Common myeloid progenitor, CD34-positive (primary cell): Measurements from ENCODE around the gene RBMS1.
"Not testable (repeated sequence)": the region's sequence is repeated elsewhere in the genome, so short reads cannot be mapped to it uniquely, and the experiment has no call there.

ENCODE experiments used
- CTCF ChIA-PET: fragments of 350-600 bp; sonication (Branson Sonifier 250); formaldehyde crosslinking; loops from one replicate; lab custom pipeline; 2021; ENCODE audit warnings: antibody characterized with exemption; lab: Charles Lee
- POLR2A ChIA-PET: fragments of 350-600 bp; sonication (Branson Sonifier 250); formaldehyde crosslinking; loops from one replicate; lab custom pipeline; 2021; ENCODE audit warnings: antibody characterized with exemption; lab: Charles Lee
- DNase-seq, 3 donors: peaks; one replicate each; pipeline versions ENCODE4 v3.0.0 to v3.0.0-alpha.2; 2013
- H3K27ac ChIP-seq, 2 experiments: 1 replicate in 1 of 2; 2 replicates in 1 of 2; pipeline ENCODE4 v1.7.0; 2013; ENCODE audit warnings: inconsistent platforms in 2 of 2, low read length in 2 of 2, mild to moderate bottlenecking in 2 of 2, low read depth in 1 of 2, moderate library complexity in 1 of 2; ENCODE audit not compliant: severe bottlenecking in 2 of 2, insufficient read depth in 1 of 2, poor library complexity in 1 of 2
- H3K27me3 ChIP-seq, 5 experiments: replicated peaks in 2 of 5; 1 replicate in 3 of 5; 2 replicates in 2 of 5; pipeline versions ENCODE4 v1.6.1 to v1.7.0; 2013; ENCODE audit warnings: low read length in 4 of 5, mild to moderate bottlenecking in 2 of 5, moderate library complexity in 2 of 5, inconsistent platforms in 1 of 5; ENCODE audit not compliant: insufficient read depth in 5 of 5, control insufficient read depth in 4 of 5
- H3K36me3 ChIP-seq, 4 experiments: 1 replicate in 2 of 4; 2 replicates in 2 of 4; pipeline versions ENCODE4 v1.6.1 to v1.7.0; 2013; ENCODE audit warnings: low read length in 3 of 4, control low read depth in 1 of 4, mild to moderate bottlenecking in 1 of 4; ENCODE audit not compliant: control insufficient read depth in 4 of 4, insufficient read depth in 4 of 4
- H3K4me1 ChIP-seq, 4 experiments: 1 replicate in 3 of 4; 2 replicates in 1 of 4; pipeline versions ENCODE4 v1.6.1 to v1.7.1; 2013; ENCODE audit warnings: low read length in 3 of 4, mild to moderate bottlenecking in 3 of 4, control low read depth in 1 of 4, inconsistent platforms in 1 of 4, moderate library complexity in 1 of 4; ENCODE audit not compliant: control insufficient read depth in 4 of 4, insufficient read depth in 4 of 4; ENCODE audit errors: control extremely low read depth in 1 of 4
- H3K4me3 ChIP-seq, 7 experiments: 1 replicate in 4 of 7; 2 replicates in 3 of 7; pipeline versions ENCODE4 v1.5.1 to v1.7.0; 2013; ENCODE audit warnings: mild to moderate bottlenecking in 7 of 7, low read length in 6 of 7, moderate library complexity in 6 of 7, inconsistent platforms in 2 of 7, low read depth in 2 of 7, control low read depth in 1 of 7; ENCODE audit not compliant: insufficient read depth in 4 of 7, control insufficient read depth in 1 of 7; ENCODE audit errors: extremely low read depth in 1 of 7
- H3K9me3 ChIP-seq, 5 experiments: 1 replicate in 4 of 5; 2 replicates in 1 of 5; pipeline versions ENCODE4 v1.6.1 to v1.7.1; 2013; ENCODE audit warnings: low read length in 4 of 5, mild to moderate bottlenecking in 2 of 5, inconsistent platforms in 1 of 5, low read depth in 1 of 5, moderate library complexity in 1 of 5; ENCODE audit not compliant: control insufficient read depth in 4 of 5, insufficient read depth in 2 of 5; ENCODE audit errors: control extremely low read depth in 1 of 5
- WGBS: methylation state at CpG from one replicate; pipeline ENCODE4 v1.1.5; 2013; ENCODE audit not compliant: insufficient coverage; 5-methylcytosine and 5-hydroxymethylcytosine counted together

Gene RBMS1

DNA sequence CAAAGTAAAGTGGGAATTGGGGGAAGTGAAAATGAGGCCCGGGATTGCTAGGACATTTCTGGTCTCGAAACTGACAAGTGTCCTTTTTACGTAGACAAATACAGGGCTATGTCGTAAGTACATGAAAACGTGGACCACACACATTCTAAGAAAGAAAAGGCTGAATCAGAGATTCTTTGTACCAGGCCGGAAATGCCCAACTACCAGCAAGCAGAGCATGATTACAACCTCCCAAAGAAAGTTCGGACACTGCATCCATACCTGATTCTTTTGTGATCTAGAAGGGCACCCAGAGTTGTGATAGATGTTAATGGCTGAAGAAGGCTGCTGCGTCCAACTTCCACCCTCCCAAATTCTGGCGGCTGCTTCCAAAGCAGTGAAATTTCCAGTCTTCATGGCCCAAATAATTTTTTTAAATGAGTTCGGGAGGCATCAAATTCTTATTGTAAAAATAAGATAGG is 1.7 kb downstream of the RBMS1 start:
- H3K4me1 ChIP-seq = peaks cover 0 to 18% (median 8%) of the 10 kb centered on the region in 4 experiments
- POLR2A ChIA-PET = no interaction called here
- H3K27me3 ChIP-seq = peaks cover 0 to 3% (median 0%) of the 10 kb centered on the region in 5 experiments
- H3K36me3 ChIP-seq = no peaks in the 10 kb centered on the region
- no peak for DNase-seq
- H3K27ac ChIP-seq = no peak overlapping the region
- WGBS = 93% methylated on average over 6 of the region's 10 CpGs
- CTCF ChIA-PET = no interaction called here
- no peaks in the 10 kb centered on the region for H3K9me3 ChIP-seq
- peak overlapping the region in 5 of 7 experiments; percentile 72 to 89 (median 84) for H3K4me3 ChIP-seq

DNA sequence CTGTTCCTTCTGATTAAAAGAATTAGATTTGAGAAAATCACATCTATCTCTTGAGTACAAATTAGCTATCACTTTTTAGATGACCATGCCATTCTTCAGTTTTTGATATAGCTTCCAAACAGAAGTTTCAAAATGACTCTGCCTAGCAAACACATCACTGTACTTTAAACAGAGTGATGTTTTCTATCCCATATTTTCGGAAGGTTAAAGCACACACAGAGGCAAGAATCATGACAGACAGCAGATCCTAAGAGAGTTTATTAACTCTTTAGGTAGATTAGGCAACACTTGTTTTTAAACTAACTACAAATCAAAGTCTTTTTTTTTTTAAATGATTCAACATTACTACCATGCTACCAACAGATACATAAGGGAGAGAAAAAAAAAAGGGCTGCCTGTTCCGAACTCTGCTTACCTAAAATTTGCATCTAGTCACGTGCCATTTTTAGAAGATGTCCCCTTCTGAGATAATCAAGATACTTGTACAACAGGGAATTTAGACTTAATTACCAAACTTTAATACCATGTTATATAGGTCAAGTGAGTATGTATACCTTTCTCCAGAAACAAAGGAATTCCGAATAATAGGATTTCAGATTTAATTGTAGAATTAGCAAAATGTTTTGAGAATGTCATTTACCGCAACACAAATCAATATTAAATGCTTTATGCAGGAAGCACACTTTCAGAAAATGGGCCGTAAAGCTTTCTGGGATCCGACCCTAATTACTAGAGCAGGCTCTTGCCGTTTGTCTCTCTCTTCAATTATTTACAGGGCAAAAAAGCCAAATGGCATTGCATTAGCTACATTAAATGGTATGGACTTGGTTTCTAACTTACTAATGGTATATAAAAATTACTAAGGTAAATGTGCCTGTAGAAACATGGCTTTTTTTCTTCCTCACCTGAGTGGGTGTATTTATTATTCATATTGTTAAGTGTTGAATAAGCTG is 2.6 kb downstream of the RBMS1 start:
- WGBS = 100% methylated on average over 2 of the region's 8 CpGs
- ChIA-PET CTCF (no interaction called here), POLR2A (no interaction called here)
- Histone ChIP-seq H3K4me3 (no peak overlapping the region), H3K4me1 (peaks cover 0 to 18% (median 8%) of the 10 kb centered on the region in 4 experiments), H3K9me3 (no peaks in the 10 kb centered on the region), H3K27ac (no peak overlapping the region), H3K27me3 (peaks cover 0 to 3% (median 0%) of the 10 kb centered on the region in 5 experiments), H3K36me3 (no peaks in the 10 kb centered on the region)
- no peak for DNase-seq

DNA sequence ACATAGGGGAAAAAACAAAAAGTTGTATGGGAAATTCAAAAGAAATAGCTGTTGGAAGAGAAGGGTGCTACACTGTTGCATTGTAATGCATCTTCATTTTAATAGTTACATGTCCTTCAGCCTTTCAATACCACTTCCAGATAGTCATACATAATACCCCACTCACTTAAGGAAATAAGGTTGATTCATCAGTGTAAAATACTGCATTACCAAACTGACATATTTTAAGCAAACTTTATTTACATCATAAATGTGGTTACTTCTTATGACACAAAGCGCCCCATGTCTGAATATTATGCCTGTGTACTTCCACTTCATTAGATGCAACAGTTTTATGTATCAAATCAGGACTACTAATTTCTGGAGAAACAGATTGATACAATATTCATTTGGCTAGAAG is 4.5 kb downstream of the RBMS1 start:
- no peaks in the 10 kb centered on the region for H3K36me3 ChIP-seq
- 100% methylated on average over 1 of the region's 1 CpG for WGBS
- ChIA-PET POLR2A (no interaction called here), CTCF (no interaction called here)
- H3K9me3 ChIP-seq = no peaks in the 10 kb centered on the region
- peaks cover 0 to 15% (median 4%) of the 10 kb centered on the region in 4 experiments for H3K4me1 ChIP-seq
- no peak overlapping the region for H3K27ac ChIP-seq
- H3K4me3 ChIP-seq = no peak overlapping the region
- DNase-seq = no peak
- H3K27me3 ChIP-seq = no peaks in the 10 kb centered on the region

DNA sequence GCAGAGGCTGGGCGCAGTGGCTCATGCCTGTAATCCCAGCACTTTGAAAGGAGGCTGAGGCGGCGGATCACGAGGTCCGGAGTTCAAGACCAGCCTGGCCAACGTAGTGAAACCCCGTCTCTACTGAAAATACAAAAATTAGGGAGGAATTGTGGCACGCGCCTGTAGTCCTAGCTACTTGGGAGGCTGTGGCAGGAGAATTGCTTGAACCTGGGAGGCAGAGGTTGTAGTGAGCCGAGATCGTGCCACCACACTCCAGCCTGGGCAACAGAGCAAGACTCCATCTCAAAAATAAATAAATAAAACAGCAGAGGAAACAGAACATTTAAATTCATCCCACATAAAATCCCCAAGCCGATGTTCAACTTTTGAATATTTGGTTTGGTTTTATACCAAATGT is 5.3 kb downstream of the RBMS1 start:
- H3K9me3 ChIP-seq, H3K27ac ChIP-seq, H3K4me3 ChIP-seq, DNase-seq, H3K36me3 ChIP-seq, POLR2A ChIA-PET, H3K27me3 ChIP-seq, CTCF ChIA-PET: not testable (repeated sequence)
- WGBS = 81% methylated on average over 7 of the region's 12 CpGs
- peaks cover 0 to 12% (median 2%) of the 10 kb centered on the region in 4 experiments for H3K4me1 ChIP-seq

DNA sequence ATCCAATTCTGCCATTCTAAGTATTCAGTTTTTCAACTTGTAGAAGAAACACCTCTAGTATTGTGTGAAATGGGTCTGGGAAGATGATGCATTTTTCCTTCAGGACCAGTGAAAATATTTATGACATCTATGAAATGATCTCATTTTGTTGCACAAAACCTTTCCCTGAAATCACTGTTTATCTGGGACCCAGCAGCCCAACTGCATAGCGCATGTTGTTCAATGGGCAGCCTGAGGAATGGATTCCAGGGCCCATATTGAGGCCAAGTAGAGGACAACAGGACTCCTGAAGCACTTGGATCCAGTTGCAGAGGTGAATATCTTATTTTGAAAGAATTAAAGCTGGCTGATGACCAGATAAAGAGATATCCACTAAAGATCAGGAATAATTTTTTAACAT is 7.3 kb downstream of the RBMS1 start:
- 90% methylated on average over 1 of the region's 1 CpG for WGBS
- no peaks in the 10 kb centered on the region for H3K27me3 ChIP-seq
- H3K27ac ChIP-seq = no peak overlapping the region
- H3K9me3 ChIP-seq = no peaks in the 10 kb centered on the region
- H3K4me1 ChIP-seq = peaks cover 0 to 4% (median under 1%) of the 10 kb centered on the region in 4 experiments
- no peaks in the 10 kb centered on the region for H3K36me3 ChIP-seq
- POLR2A ChIA-PET = no interaction called here
- no peak for DNase-seq
- CTCF ChIA-PET = interaction anchor here (0.6 to 1.7 kb wide), 2 partner anchors 8 to 13 kb away, joined by 3 read pairs; no protein-coding TSS in a partner anchor
- no peak overlapping the region for H3K4me3 ChIP-seq

DNA sequence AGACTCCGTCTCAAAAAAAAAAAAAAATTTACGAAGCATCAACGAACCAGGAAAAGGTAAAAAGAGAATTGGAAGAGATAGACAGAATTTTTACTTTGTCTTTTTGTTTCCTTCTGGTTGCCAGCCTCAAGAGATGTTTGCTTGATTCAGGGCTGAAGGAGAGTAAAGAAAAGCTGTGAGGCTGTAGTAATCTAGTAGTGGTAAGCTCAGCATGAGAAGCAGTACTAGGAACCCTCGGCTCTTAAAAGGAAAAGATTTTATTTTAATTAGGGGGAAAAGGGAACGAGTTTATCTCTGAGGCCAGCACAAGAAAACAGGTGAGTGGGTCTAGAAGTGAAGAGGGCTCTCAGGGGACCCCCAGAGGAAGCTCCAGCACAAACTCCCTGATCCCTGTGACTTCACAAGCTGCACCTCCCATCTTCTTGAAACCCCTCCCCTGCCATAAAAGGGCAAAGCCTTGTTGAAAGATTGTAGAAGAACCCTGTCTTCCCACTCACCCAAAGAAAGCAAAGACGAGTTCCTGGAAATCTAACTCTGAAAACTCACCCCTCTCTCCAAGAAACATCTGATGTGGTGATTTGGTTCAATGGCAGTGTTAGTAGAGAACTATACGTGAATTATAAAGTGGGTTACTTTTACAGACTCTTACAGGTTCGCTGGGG is 8.6 kb downstream of the RBMS1 start:
- Histone ChIP-seq H3K4me3 (no peak overlapping the region), H3K36me3 (no peaks in the 10 kb centered on the region), H3K4me1 (peaks cover 0 to 4% (median under 1%) of the 10 kb centered on the region in 4 experiments), H3K27ac (no peak overlapping the region), H3K9me3 (no peaks in the 10 kb centered on the region), H3K27me3 (no peaks in the 10 kb centered on the region)
- 100% methylated on average over 3 of the region's 8 CpGs for WGBS
- ChIA-PET CTCF (interaction anchor here (1.7 kb wide), 1 partner anchor 11 kb away, joined by 3 read pairs; no protein-coding TSS in a partner anchor), POLR2A (no interaction called here)
- no peak for DNase-seq
